Gastroesophageal sphincter (tissue), 3 donors: ENCODE data around the gene THEMIS.

Source experiments
- EP300 ChIP-seq: sonication (generic); formaldehyde crosslinking; IDR thresholded peaks from one replicate; pipeline ENCODE4 v1.6.1; 2017; ENCODE audit warnings: antibody characterized with exemption, mild to moderate bottlenecking
- POLR2A ChIP-seq, 2 donors: fragments of 450-650 bp; IDR thresholded peaks; one replicate each; pipeline ENCODE4 v1.6.1; 2017; ENCODE audit warnings: antibody characterized with exemption in 2 of 2, mild to moderate bottlenecking in 2 of 2, moderate library complexity in 1 of 2
- POLR2AphosphoS5 ChIP-seq: sonication (generic); formaldehyde crosslinking; IDR thresholded peaks from one replicate; pipeline ENCODE4 v1.6.1; 2017; ENCODE audit warnings: antibody characterized with exemption
- TF ChIP-seq, protein P1 (sequence below), 4 experiments: fragments of 200-600 bp in 2 of 4; fragments of 450-650 bp in 2 of 4; sonication (generic) in 1 of 4; IDR thresholded peaks; one replicate each; pipeline ENCODE4 v1.5.1; 2017 to 2019; ENCODE audit warnings: antibody characterized with exemption in 4 of 4, mild to moderate bottlenecking in 2 of 4, moderate library complexity in 2 of 4

DNA sequence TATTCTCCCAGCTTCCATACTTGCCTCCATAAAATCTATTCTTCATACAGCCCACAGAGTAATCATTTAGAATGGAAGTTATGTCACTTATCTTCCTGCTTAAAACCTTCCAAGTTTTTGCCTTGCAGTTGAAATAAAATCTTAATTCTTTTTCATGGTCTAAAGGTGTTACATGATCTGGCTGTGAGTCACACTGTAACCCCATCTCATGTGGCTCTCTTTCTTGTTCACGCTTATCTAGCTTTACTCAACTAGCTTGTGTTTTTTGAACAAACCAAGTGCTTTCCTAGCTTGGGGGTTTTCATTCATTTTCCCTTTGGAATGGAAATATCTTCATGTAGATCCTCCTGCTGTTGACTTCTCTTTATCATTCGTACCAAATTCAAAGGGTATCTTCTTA lies 23.6 kb upstream of the THEMIS start:
- TF ChIP-seq, protein P1, sequence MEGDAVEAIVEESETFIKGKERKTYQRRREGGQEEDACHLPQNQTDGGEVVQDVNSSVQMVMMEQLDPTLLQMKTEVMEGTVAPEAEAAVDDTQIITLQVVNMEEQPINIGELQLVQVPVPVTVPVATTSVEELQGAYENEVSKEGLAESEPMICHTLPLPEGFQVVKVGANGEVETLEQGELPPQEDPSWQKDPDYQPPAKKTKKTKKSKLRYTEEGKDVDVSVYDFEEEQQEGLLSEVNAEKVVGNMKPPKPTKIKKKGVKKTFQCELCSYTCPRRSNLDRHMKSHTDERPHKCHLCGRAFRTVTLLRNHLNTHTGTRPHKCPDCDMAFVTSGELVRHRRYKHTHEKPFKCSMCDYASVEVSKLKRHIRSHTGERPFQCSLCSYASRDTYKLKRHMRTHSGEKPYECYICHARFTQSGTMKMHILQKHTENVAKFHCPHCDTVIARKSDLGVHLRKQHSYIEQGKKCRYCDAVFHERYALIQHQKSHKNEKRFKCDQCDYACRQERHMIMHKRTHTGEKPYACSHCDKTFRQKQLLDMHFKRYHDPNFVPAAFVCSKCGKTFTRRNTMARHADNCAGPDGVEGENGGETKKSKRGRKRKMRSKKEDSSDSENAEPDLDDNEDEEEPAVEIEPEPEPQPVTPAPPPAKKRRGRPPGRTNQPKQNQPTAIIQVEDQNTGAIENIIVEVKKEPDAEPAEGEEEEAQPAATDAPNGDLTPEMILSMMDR (IDR thresholded peaks at IDR 0.05) = no peak
- TF ChIP-seq POLR2AphosphoS5 (no peak), POLR2A (IDR thresholded peaks at IDR 0.05) (no peak), EP300 (no peak)
